HepG2 (cell line): ENCODE results near the gene PA2G4. TPM values are rescaled to one million over a fixed set of nuclear protein-coding genes. Genes with fewer than 3 reads are reported as not detected.

Experiments
- ARHGAP35 ChIP-seq: sonication (generic); formaldehyde crosslinking; IDR thresholded peaks from 2 replicates; pipeline ENCODE4 v1.9.0; 2022; ENCODE audit warnings: mild to moderate bottlenecking, inconsistent platforms, moderate library complexity, missing genetic modification reagents, borderline replicate concordance
- CCDC6 ChIP-seq: sonication (generic); formaldehyde crosslinking; IDR thresholded peaks from 2 replicates; pipeline ENCODE4 v1.8.1; 2022; ENCODE audit warnings: mild to moderate bottlenecking, missing genetic modification reagents, moderate library complexity
- FOSL2 ChIP-seq: sonication (generic); formaldehyde crosslinking; IDR thresholded peaks from 2 replicates; pipeline ENCODE4 v1.4.0; 2020; ENCODE audit warnings: missing genetic modification reagents
- HMGA1 ChIP-seq: sonication (generic); formaldehyde crosslinking; conservative IDR thresholded peaks from 2 replicates; pipeline ENCODE4 v1.4.0; 2020; ENCODE audit warnings: missing genetic modification reagents
- HNRNPK ChIP-seq: fragments of 200-400 bp; formaldehyde crosslinking; IDR thresholded peaks from 2 replicates; pipeline ENCODE4 v1.6.1; 2018; ENCODE audit warnings: low read length, low read depth, moderate library complexity, mild to moderate bottlenecking; ENCODE audit not compliant: poor library complexity, severe bottlenecking
- HNRNPL ChIP-seq: fragments of 200-400 bp; formaldehyde crosslinking; IDR thresholded peaks from 2 replicates; pipeline ENCODE4 v1.6.1; 2017; ENCODE audit warnings: mild to moderate bottlenecking, low read depth, low read length
- MXD4 ChIP-seq: IDR thresholded peaks from 2 replicates; pipeline ENCODE4 v1.6.1; 2016; ENCODE audit warnings: mild to moderate bottlenecking, missing biosample characterization, missing genetic modification reagents
- MYNN ChIP-seq: sonication (generic); formaldehyde crosslinking; IDR thresholded peaks from 2 replicates; pipeline ENCODE4 v1.4.0; 2020; ENCODE audit warnings: mild to moderate bottlenecking, low read depth, missing genetic modification reagents
- RELA ChIP-seq: sonication (generic); formaldehyde crosslinking; IDR thresholded peaks from 2 replicates; pipeline ENCODE4 v1.4.0; 2020; ENCODE audit warnings: missing genetic modification reagents
- SNAI1 ChIP-seq: sonication (generic); formaldehyde crosslinking; IDR thresholded peaks from 2 replicates; pipeline ENCODE4 v1.5.0; 2020; ENCODE audit warnings: mild to moderate bottlenecking, missing genetic modification reagents, borderline replicate concordance
- ZNF230 ChIP-seq: sonication (generic); formaldehyde crosslinking; IDR thresholded peaks from 2 replicates; pipeline ENCODE4 v1.4.0; 2020; ENCODE audit warnings: mild to moderate bottlenecking, missing genetic modification reagents
- ZNF496 ChIP-seq: sonication (generic); formaldehyde crosslinking; IDR thresholded peaks from 2 replicates; pipeline ENCODE4 v1.8.1; 2023; ENCODE audit warnings: mild to moderate bottlenecking, moderate library complexity, missing genetic modification reagents; ENCODE audit not compliant: insufficient replicate concordance
- polyA plus RNA-seq, 8 experiments: library from polyadenylated mRNA; depleted of rRNA in 3 of 8; stranded (reverse) in 7 of 8; unstranded in 1 of 8; fragments of >200 nt; fragmentation: Illumina TruSeq in 4 of 8; extraction: Trizol in 4 of 8; gene quantifications; 2 replicates each; pipeline versions ENCODE4 v1.2.1 to v1.2.3, GENCODE V29; 2011 to 2016; ENCODE audit warnings: low read depth in 4 of 8, missing spikeins in 1 of 8, mixed read lengths in 1 of 8; ENCODE audit not compliant: insufficient read depth in 1 of 8
- total RNA-seq, 5 experiments: library from RNA; depleted of rRNA; stranded (reverse); fragments of >200 nt; fragmentation: Illumina TruSeq; extraction: Trizol; gene quantifications; 2 replicates each; pipeline ENCODE4 v1.2.3, GENCODE V29; 2016; ENCODE audit warnings: low read depth in 1 of 5
- TF ChIP-seq, protein P1 (sequence below): sonication (generic); formaldehyde crosslinking; IDR thresholded peaks from 2 replicates; pipeline ENCODE4 v1.4.0; 2020; ENCODE audit warnings: mild to moderate bottlenecking, missing genetic modification reagents
- TF ChIP-seq, protein P2 (sequence below): sonication (generic); formaldehyde crosslinking; IDR thresholded peaks from 2 replicates; pipeline ENCODE4 v1.4.0; 2020; ENCODE audit warnings: missing genetic modification reagents
- TF ChIP-seq, protein P3 (sequence below): sonication (generic); formaldehyde crosslinking; IDR thresholded peaks from 2 replicates; pipeline ENCODE4 v1.4.0; 2020; ENCODE audit warnings: missing genetic modification reagents

PA2G4 gene
- total and polyA plus RNA-seq, 2 of the 13 experiments (the other 11 are each of a cell fraction or from before 2014, with no cell fraction given): 147 to 240 TPM

DNA sequence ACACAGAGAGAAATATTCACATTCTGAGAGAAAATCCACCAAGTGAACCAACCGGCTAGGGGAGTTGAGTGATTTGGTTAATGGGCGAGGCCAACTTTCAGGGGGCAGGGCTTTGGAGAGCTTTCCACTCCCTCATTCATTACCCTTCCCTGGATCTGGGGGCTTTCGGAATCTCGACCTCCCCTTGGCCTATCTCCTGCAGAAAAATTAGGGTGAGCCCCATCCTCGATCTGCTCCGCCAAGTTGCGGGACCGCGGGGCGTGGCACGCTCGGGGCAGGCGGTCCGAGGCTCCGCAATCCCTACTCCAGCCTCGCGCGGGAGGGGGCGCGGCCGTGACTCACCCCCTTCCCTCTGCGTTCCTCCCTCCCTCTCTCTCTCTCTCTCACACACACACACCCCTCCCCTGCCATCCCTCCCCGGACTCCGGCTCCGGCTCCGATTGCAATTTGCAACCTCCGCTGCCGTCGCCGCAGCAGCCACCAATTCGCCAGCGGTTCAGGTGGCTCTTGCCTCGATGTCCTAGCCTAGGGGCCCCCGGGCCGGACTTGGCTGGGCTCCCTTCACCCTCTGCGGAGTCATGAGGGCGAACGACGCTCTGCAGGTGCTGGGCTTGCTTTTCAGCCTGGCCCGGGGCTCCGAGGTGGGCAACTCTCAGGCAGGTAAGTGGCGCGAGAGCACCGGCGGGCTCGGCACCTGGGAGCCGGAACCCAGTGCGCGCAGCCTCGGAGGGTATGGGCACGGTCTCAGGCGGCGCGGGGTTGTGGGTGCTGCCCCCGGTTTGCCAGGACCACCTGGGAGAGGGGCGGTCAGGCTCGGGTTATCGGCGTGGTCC lies 24.4 kb upstream of the PA2G4 start, which contains the start of gene ERBB3 (continued):
- TF ChIP-seq ZNF496 (CRISPR knock-in tag) (no peak), SNAI1 (CRISPR knock-in tag) (0 out of 2 replicates have a peak, but pooled peaks have one; percentile 22), HNRNPK (peak; percentile 90), CCDC6 (CRISPR knock-in tag) (peak; percentile 77; the same call in 1 of the 2 replicates), ZNF230 (no peak), HNRNPL (peak; percentile 82), FOSL2 (CRISPR knock-in tag) (peak; percentile 97), HMGA1 (no peak), RELA (CRISPR knock-in tag) (no peak), MXD4 (no peak; the same call in 1 of the 2 replicates), ARHGAP35 (peak; percentile 42), MYNN (CRISPR knock-in tag) (no peak)
- TF ChIP-seq, protein P1, sequence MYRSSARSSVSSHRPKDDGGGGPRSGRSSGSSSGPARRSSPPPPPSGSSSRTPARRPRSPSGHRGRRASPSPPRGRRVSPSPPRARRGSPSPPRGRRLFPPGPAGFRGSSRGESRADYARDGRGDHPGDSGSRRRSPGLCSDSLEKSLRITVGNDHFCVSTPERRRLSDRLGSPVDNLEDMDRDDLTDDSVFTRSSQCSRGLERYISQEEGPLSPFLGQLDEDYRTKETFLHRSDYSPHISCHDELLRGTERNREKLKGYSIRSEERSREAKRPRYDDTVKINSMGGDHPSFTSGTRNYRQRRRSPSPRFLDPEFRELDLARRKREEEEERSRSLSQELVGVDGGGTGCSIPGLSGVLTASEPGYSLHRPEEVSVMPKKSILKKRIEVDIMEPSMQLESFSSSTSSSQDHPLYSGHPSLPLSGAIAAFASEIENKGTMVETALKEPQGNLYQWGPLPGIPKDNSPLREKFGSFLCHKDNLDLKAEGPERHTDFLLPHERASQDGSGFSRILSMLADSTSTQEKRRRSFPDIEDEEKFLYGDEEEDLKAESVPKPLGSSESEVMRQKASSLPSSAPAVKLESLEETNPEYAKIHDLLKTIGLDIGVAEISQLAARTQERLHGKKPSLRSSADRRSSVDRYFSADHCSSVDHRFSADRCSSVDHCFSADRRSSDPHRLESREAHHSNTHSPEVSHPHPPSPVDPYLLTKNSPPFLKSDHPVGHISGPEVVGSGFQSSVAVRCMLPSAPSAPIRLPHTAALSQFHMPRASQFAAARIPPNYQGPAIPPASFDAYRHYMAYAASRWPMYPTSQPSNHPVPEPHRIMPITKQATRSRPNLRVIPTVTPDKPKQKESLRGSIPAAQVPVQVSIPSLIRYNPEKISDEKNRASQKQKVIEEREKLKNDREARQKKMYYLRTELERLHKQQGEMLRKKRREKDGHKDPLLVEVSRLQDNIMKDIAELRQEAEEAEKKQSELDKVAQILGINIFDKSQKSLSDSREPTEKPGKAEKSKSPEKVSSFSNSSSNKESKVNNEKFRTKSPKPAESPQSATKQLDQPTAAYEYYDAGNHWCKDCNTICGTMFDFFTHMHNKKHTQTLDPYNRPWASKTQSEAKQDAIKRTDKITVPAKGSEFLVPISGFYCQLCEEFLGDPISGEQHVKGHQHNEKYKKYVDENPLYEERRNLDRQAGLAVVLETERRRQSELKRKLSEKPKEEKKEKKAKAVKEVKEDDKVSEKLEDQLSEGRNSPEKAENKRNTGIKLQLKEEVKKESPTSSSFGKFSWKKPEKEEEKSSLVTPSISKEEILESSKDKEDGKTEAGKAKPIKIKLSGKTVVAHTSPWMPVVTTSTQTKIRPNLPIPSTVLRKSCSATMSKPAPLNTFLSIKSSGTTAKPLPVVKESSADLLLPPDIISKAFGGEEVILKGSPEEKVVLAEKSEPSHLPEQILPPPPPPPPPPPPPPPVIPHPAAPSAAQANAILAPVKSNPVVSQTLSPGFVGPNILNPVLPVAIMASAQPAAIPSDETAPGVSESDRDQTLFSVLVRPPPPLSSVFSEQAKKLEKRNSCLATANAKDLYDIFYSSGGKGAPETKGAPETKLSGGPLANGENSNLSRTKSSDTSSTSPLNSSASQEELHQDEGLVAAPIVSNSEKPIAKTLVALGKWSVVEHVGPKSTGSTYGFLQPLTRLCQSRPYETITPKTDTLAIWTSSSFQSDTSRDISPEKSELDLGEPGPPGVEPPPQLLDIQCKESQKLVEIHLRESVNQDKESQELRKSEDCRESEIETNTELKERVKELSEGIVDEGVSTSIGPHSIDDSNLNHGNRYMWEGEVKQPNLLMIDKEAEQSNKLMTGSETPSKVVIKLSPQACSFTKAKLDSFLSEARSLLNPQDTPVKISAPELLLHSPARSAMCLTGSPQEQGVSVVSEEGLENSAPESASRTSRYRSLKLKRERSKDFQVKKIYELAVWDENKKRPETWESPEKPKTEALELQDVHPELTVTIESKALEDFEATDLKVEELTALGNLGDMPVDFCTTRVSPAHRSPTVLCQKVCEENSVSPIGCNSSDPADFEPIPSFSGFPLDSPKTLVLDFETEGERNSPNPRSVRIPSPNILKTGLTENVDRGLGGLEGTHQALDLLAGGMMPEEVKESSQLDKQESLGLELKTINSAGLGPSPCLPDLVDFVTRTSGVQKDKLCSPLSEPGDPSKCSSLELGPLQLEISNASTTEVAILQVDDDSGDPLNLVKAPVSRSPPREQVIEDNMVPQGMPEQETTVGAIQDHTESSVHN: no peak
- TF ChIP-seq, protein P2, sequence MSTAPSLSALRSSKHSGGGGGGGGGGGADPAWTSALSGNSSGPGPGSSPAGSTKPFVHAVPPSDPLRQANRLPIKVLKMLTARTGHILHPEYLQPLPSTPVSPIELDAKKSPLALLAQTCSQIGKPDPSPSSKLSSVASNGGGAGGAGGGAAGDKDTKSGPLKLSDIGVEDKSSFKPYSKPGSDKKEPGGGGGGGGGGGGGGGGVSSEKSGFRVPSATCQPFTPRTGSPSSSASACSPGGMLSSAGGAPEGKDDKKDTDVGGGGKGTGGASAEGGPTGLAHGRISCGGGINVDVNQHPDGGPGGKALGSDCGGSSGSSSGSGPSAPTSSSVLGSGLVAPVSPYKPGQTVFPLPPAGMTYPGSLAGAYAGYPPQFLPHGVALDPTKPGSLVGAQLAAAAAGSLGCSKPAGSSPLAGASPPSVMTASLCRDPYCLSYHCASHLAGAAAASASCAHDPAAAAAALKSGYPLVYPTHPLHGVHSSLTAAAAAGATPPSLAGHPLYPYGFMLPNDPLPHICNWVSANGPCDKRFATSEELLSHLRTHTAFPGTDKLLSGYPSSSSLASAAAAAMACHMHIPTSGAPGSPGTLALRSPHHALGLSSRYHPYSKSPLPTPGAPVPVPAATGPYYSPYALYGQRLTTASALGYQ (CRISPR knock-in tag): no peak
- TF ChIP-seq, protein P3, sequence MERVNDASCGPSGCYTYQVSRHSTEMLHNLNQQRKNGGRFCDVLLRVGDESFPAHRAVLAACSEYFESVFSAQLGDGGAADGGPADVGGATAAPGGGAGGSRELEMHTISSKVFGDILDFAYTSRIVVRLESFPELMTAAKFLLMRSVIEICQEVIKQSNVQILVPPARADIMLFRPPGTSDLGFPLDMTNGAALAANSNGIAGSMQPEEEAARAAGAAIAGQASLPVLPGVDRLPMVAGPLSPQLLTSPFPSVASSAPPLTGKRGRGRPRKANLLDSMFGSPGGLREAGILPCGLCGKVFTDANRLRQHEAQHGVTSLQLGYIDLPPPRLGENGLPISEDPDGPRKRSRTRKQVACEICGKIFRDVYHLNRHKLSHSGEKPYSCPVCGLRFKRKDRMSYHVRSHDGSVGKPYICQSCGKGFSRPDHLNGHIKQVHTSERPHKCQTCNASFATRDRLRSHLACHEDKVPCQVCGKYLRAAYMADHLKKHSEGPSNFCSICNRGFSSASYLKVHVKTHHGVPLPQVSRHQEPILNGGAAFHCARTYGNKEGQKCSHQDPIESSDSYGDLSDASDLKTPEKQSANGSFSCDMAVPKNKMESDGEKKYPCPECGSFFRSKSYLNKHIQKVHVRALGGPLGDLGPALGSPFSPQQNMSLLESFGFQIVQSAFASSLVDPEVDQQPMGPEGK (CRISPR knock-in tag): peak; percentile 99
